ENCODE results near the gene PPM1D.
"Not testable (repeated sequence)": the region's sequence is repeated elsewhere in the genome, so short reads cannot be mapped to it uniquely, and the experiment has no call there.

PPM1D gene

GRCh38 chr17:60586288-60586974 lies 13.6 kb upstream of the PPM1D start:
- POLR2A ChIA-PET: interaction anchor here (0.7 to 1.5 kb wide), 2 partner anchors 13 to 14 kb away, joined by 3 to 9 read pairs; partner anchors contain the start of gene PPM1D
- no peak for TF ChIP-seq TARDBP (IDR thresholded peaks at IDR 0.05)
- TF ChIP-seq FOXK2 (IDR thresholded peaks at IDR 0.05): no peak
- no peak for TF ChIP-seq FOXM1 (IDR thresholded peaks at IDR 0.05; ENCODE audit: borderline replicate concordance)
- TF ChIP-seq SP1 (IDR thresholded peaks at IDR 0.05): no peak
- no peak for TF ChIP-seq CTBP1 (IDR thresholded peaks at IDR 0.05; ENCODE audit: borderline replicate concordance)
- no peak for TF ChIP-seq SUZ12 (IDR thresholded peaks at IDR 0.05)
- TF ChIP-seq BHLHE40 (IDR thresholded peaks at IDR 0.05; ENCODE audit: borderline replicate concordance): no peak
- TF ChIP-seq PKNOX1 (IDR thresholded peaks at IDR 0.05): no peak
- no peak for TF ChIP-seq ELF4 (IDR thresholded peaks at IDR 0.05)
- TF ChIP-seq HDGF (IDR thresholded peaks at IDR 0.05; ENCODE audit: borderline replicate concordance): no peak
- TF ChIP-seq L3MBTL2 (conservative IDR thresholded peaks at IDR 0.05): no peak
- no peak for TF ChIP-seq ARNT (IDR thresholded peaks at IDR 0.05)
- no peak for TF ChIP-seq FOXA1 (IDR thresholded peaks at IDR 0.05)
- no peak for TF ChIP-seq LEF1 (IDR thresholded peaks at IDR 0.05; ENCODE audit: borderline replicate concordance)
- no peak for TF ChIP-seq NFRKB (IDR thresholded peaks at IDR 0.05)
- no peak for TF ChIP-seq ZNF384 (IDR thresholded peaks at IDR 0.05)
- peak; percentile 20 for DNase-seq (ENCODE audit: extremely low spot score)
- CTCF ChIA-PET: interaction anchor here (0.5 to 0.8 kb wide), 3 partner anchors 15 to 1844 kb away, joined by 3 to 5 read pairs (median 3); no protein-coding TSS in a partner anchor

DNA sequence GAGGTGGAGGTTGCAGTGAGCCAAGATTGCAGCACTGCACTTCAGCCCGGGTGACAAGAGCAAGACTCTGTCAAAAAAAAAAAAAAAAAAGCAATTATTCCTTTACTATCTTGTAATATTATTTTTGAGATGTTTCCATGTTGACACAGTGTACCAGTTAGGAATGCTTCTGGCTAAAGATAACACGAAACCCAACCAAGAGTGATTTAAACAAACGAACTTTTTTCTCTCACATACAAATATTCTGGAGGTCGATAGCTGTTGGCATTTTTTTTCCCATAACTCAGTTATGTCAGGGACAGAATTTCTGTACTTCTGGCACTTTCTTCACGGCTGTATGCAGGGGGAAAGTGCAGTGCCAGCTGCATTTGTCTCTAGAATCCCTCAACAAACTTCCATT lies 9.9 kb upstream of the PPM1D start:
- POLR2A ChIA-PET: interaction anchor here (0.7 to 2.8 kb wide), 3 partner anchors 10 to 64 kb away, joined by 3 to 38 read pairs (median 5); partner anchors contain the start of gene PPM1D
- DNase-seq (ENCODE audit: extremely low spot score): no peak
- TF ChIP-seq HDGF (IDR thresholded peaks at IDR 0.05; ENCODE audit: borderline replicate concordance) (no peak), L3MBTL2 (conservative IDR thresholded peaks at IDR 0.05) (no peak)
- CTCF ChIA-PET: interaction anchor here (0.7 kb wide), 1 partner anchor 84 kb away, joined by 5 read pairs; no protein-coding TSS in a partner anchor

GRCh38 chr17:60592750-60593149 lies 7.2 kb upstream of the PPM1D start:
- TF ChIP-seq FOXM1 (IDR thresholded peaks at IDR 0.05; ENCODE audit: borderline replicate concordance) (no peak), L3MBTL2 (conservative IDR thresholded peaks at IDR 0.05) (no peak), SP1 (IDR thresholded peaks at IDR 0.05) (no peak), FOXK2 (IDR thresholded peaks at IDR 0.05) (no peak), CTBP1 (IDR thresholded peaks at IDR 0.05; ENCODE audit: borderline replicate concordance) (no peak), LEF1 (IDR thresholded peaks at IDR 0.05; ENCODE audit: borderline replicate concordance) (no peak), SUZ12 (IDR thresholded peaks at IDR 0.05) (no peak)
- CTCF ChIA-PET: interaction anchor here (0.5 to 1.2 kb wide), 2 partner anchors 23 to 48 kb away, joined by 3 to 5 read pairs; no protein-coding TSS in a partner anchor
- DNase-seq (ENCODE audit: extremely low spot score): no peak
- POLR2A ChIA-PET: interaction anchor here (0.5 kb wide), 1 partner anchor 45 kb away, joined by 3 read pairs; no protein-coding TSS in a partner anchor

DNA sequence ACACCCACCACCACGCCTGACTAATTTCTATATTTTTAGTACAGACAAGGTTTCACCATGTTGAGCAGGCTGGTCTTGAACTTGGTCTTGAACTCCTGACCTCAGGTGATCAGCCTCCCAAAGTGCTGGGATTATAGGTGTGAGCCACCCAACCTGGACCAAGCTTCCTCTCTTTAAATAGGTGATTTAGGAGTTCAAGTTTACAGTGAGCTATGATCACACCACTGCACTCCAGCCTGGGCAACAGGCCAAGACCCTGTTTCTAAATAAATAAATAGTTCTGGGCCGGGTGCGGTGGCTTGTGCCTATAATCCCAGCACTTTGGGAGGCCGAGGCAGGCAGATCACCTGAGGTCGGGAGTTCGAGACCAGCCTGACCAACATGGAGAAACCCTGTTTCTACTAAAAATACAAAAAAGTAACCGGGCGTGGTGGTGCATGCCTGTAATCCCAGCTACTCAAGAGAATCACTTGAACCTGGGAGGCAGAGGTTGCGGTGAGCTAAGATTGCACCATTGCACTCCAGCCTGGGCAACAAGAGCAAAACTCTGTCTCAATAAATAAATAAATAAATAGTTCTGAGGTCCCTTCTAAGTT lies 6.5 kb upstream of the PPM1D start:
- CTCF ChIA-PET: interaction anchor here (1.2 kb wide), 2 partner anchors 24 kb away, joined by 3 to 8 read pairs; no protein-coding TSS in a partner anchor
- POLR2A ChIA-PET; DNase-seq (ENCODE audit: extremely low spot score): not testable (repeated sequence)

GRCh38 chr17:60594170-60594569 lies 5.8 kb upstream of the PPM1D start:
- DNase-seq (ENCODE audit: extremely low spot score); POLR2A ChIA-PET: not testable (repeated sequence)
- CTCF ChIA-PET: interaction anchor here (1.2 kb wide), 1 partner anchor 24 kb away, joined by 8 read pairs; no protein-coding TSS in a partner anchor

GRCh38 chr17:60594734-60595133 lies 5.3 kb upstream of the PPM1D start:
- CTCF ChIA-PET: interaction anchor here (1.2 kb wide), 1 partner anchor 25 kb away, joined by 8 read pairs; no protein-coding TSS in a partner anchor
- POLR2A ChIA-PET: no interaction called here
- no peak for DNase-seq (ENCODE audit: extremely low spot score)

More at GRCh38 chr17:60594734-60595133, 5.3 kb upstream of the PPM1D start:
- TF ChIP-seq TARDBP (IDR thresholded peaks at IDR 0.05) (no peak), BHLHE40 (IDR thresholded peaks at IDR 0.05; ENCODE audit: borderline replicate concordance) (no peak), SP1 (IDR thresholded peaks at IDR 0.05) (no peak), FOXK2 (IDR thresholded peaks at IDR 0.05) (no peak), LEF1 (IDR thresholded peaks at IDR 0.05; ENCODE audit: borderline replicate concordance) (no peak), L3MBTL2 (conservative IDR thresholded peaks at IDR 0.05) (no peak), ELF4 (IDR thresholded peaks at IDR 0.05) (no peak), FOXA1 (IDR thresholded peaks at IDR 0.05) (no peak), FOXM1 (IDR thresholded peaks at IDR 0.05; ENCODE audit: borderline replicate concordance) (no peak), ARNT (IDR thresholded peaks at IDR 0.05) (no peak), NFRKB (IDR thresholded peaks at IDR 0.05) (no peak), PKNOX1 (IDR thresholded peaks at IDR 0.05) (no peak), HDGF (IDR thresholded peaks at IDR 0.05; ENCODE audit: borderline replicate concordance) (no peak)
